Osteocyte (in vitro differentiated cells): ENCODE measurements around the gene HMGCR. TPM values are rescaled to one million over a fixed set of nuclear protein-coding genes. Genes with fewer than 3 reads are reported as not detected.

Experiments
- DNase-seq: peaks from one replicate; pipeline ENCODE4 v3.0.0; 2021; ENCODE audit warnings: mixed read lengths; ENCODE audit not compliant: unreplicated experiment; ENCODE audit errors: extremely low spot score
- H3K27ac Mint-ChIP-seq: one replicate; pipeline ENCODE4 v1.8.0; 2021; ENCODE audit warnings: mild to moderate bottlenecking, mixed read lengths; ENCODE audit not compliant: unreplicated experiment
- H3K27me3 Mint-ChIP-seq: one replicate; pipeline ENCODE4 v1.8.0; 2021; ENCODE audit warnings: mixed read lengths; ENCODE audit not compliant: unreplicated experiment
- H3K36me3 Mint-ChIP-seq: one replicate; pipeline ENCODE4 v1.8.0; 2021; ENCODE audit warnings: mixed read lengths; ENCODE audit not compliant: unreplicated experiment
- H3K4me1 Mint-ChIP-seq: one replicate; pipeline ENCODE4 v1.8.0; 2021; ENCODE audit warnings: mixed read lengths; ENCODE audit not compliant: unreplicated experiment
- H3K4me3 Mint-ChIP-seq: one replicate; pipeline ENCODE4 v1.8.0; 2021; ENCODE audit warnings: mild to moderate bottlenecking, moderate library complexity, mixed read lengths; ENCODE audit not compliant: unreplicated experiment
- H3K9me3 Mint-ChIP-seq: one replicate; pipeline ENCODE4 v1.8.0; 2021; ENCODE audit warnings: mixed read lengths; ENCODE audit not compliant: unreplicated experiment
- CTCF ChIP-seq: fragments of 200-600 bp; sonication (generic); IDR thresholded peaks from 2 replicates; pipeline ENCODE4 v1.5.0; 2021; ENCODE audit warnings: antibody characterized with exemption, mild to moderate bottlenecking, moderate library complexity
- total RNA-seq: library from RNA; stranded (reverse); gene quantifications from 2 replicates; pipeline ENCODE4 v1.2.1, GENCODE V29; 2021

The HMGCR gene
- total RNA-seq, 1 donor from 2014 or later: 44.7 TPM

- Mint-ChIP-seq H3K27ac (no peak overlapping the region), H3K9me3 (no peaks in the 10 kb centered on the region), H3K36me3 (peaks cover 26% of the 10 kb centered on the region), H3K27me3 (no peaks in the 10 kb centered on the region), H3K4me1 (peaks cover 44% of the 10 kb centered on the region), H3K4me3 (no peak overlapping the region)
- no peak for DNase-seq
- TF ChIP-seq CTCF: no peak
These were observed 5.8 kb downstream of the HMGCR start for GRCh38 chr5:75342836-75343235.

GRCh38 chr5:75348241-75348640 is 11.2 kb downstream of the HMGCR start:
- Mint-ChIP-seq H3K27me3 (no peaks in the 10 kb centered on the region), H3K4me3 (no peak overlapping the region), H3K9me3 (no peaks in the 10 kb centered on the region), H3K27ac (peak overlapping the region; percentile 6), H3K4me1 (peaks cover 4% of the 10 kb centered on the region), H3K36me3 (peaks cover 60% of the 10 kb centered on the region)
- DNase-seq: no peak
- TF ChIP-seq CTCF: no peak

- Mint-ChIP-seq H3K4me1 (peaks cover 4% of the 10 kb centered on the region), H3K36me3 (peaks cover 62% of the 10 kb centered on the region), H3K4me3 (no peak overlapping the region), H3K9me3 (no peaks in the 10 kb centered on the region), H3K27me3 (no peaks in the 10 kb centered on the region), H3K27ac (no peak overlapping the region)
- no peak for DNase-seq
- TF ChIP-seq CTCF: no peak
These were observed 12.6 kb downstream of the HMGCR start for GRCh38 chr5:75349663-75350062.

- Mint-ChIP-seq H3K4me3 (no peak overlapping the region), H3K9me3 (no peaks in the 10 kb centered on the region), H3K4me1 (peaks cover 4% of the 10 kb centered on the region), H3K36me3 (peaks cover 59% of the 10 kb centered on the region), H3K27ac (no peak overlapping the region), H3K27me3 (no peaks in the 10 kb centered on the region)
- no peak for DNase-seq
- no peak for TF ChIP-seq CTCF
These were observed 14.3 kb downstream of the HMGCR start for GRCh38 chr5:75351139-75351926.

- Mint-ChIP-seq H3K27me3 (no peaks in the 10 kb centered on the region), H3K4me3 (no peak overlapping the region), H3K4me1 (no peaks in the 10 kb centered on the region), H3K27ac (no peak overlapping the region), H3K36me3 (peaks cover 61% of the 10 kb centered on the region), H3K9me3 (no peaks in the 10 kb centered on the region)
- no peak for DNase-seq
- no peak for TF ChIP-seq CTCF
These were observed 18.2 kb downstream of the HMGCR start for GRCh38 chr5:75355236-75355635.
